DLD1 (cell line): Measurements from ENCODE around the gene EEFSEC.

ENCODE experiments used
- in situ Hi-C: cut with HindIII; loops from 2 replicates; pipeline ENCODE4 v1.10.0; 2017; ENCODE audit warnings: low sequenced_read_pairs

The EEFSEC gene

GRCh38 chr3:128238184-128238489, 84.9 kb downstream of the EEFSEC start:
- in situ Hi-C loops = no loop called here

GRCh38 chr3:128239304-128239703, 86.0 kb downstream of the EEFSEC start:
- in situ Hi-C loops = no loop called here

- in situ Hi-C loops = no loop called here
These were observed 87.0 kb downstream of the EEFSEC start for GRCh38 chr3:128240232-128240631.

GRCh38 chr3:128241741-128242140, 88.5 kb downstream of the EEFSEC start:
- in situ Hi-C loops = no loop called here

GRCh38 chr3:128242818-128243601, 89.7 kb downstream of the EEFSEC start:
- in situ Hi-C loops = no loop called here

GRCh38 chr3:128243602-128244504, 90.6 kb downstream of the EEFSEC start:
- in situ Hi-C loops = no loop called here

DNA sequence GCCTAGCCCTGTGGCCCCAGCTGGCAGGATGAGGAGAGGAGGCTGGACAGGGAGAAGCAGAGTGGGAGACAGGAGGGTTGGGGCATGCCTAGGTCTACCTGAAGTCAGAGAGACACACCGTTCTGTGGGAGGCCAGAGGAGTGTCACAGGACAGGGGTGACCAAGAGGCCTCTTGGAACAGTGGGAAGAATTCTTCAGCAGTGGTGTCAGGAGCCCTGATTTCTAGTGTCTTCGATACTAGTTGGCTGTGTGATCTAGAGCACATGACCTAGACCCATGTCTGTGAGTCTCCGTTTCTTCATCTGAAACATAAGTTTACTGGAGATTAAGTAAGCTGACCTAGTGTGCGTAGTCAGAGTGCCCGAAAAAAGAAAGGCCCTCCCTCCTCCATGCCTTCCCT, 92.2 kb downstream of the EEFSEC start:
- in situ Hi-C loops = no loop called here

GRCh38 chr3:128247666-128248409, 94.6 kb downstream of the EEFSEC start:
- in situ Hi-C loops = no loop called here

GRCh38 chr3:128252083-128252482, 98.8 kb downstream of the EEFSEC start:
- in situ Hi-C loops = no loop called here

GRCh38 chr3:128253150-128253549, 99.9 kb downstream of the EEFSEC start:
- in situ Hi-C loops = no loop called here

- in situ Hi-C loops = no loop called here
These were observed 100.8 kb downstream of the EEFSEC start for GRCh38 chr3:128254066-128254590.

- in situ Hi-C loops = no loop called here
These were observed 101.7 kb downstream of the EEFSEC start for GRCh38 chr3:128254967-128255366.

DNA sequence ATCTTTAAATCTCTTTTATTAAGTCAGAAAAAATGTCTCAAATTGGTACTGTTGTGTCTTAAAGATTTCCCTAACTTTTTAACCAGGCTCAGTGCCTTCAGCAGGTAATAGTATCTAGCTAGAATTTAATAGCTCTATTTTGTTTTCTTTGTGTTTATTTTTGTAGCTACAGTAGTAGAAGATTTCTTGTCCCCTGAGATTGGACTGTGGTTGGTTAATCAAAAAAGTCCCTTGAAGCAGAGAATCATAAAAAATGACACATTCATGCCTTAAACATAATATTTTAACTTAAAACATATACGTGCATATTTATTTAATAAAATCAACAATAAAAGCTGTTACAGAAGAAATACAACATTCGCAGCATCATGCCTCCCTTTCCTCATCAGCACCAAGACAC, 102.8 kb downstream of the EEFSEC start:
- in situ Hi-C loops = no loop called here

GRCh38 chr3:128257632-128258031, 104.4 kb downstream of the EEFSEC start:
- in situ Hi-C loops = no loop called here

GRCh38 chr3:128260275-128260674, 107.0 kb downstream of the EEFSEC start:
- in situ Hi-C loops = no loop called here

- in situ Hi-C loops = no loop called here
These were observed 109.2 kb downstream of the EEFSEC start for GRCh38 chr3:128262457-128262856.

GRCh38 chr3:128263118-128263517, 109.8 kb downstream of the EEFSEC start:
- in situ Hi-C loops = no loop called here

DNA sequence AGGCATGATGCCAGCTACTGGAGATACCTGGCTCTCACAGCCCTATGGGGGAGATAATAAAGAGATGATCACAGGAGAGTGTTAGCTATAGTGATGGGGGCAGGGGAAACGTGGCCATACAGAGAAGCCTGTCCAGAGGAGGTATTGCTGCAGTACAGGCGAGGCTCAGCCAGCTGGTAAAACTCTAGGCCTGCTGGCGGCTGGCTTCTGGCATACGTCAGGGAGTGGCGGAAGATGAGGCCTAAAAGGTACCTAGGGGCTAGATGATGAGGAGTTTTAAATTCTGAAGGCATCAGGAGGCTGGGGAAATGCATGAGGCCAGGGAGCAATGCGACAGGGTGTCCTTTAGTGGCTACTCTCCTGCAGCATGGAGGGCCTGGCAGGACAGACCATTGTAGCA, 110.7 kb downstream of the EEFSEC start:
- in situ Hi-C loops = no loop called here

- in situ Hi-C loops = no loop called here
These were observed 113.2 kb downstream of the EEFSEC start for GRCh38 chr3:128266453-128266852.

DNA sequence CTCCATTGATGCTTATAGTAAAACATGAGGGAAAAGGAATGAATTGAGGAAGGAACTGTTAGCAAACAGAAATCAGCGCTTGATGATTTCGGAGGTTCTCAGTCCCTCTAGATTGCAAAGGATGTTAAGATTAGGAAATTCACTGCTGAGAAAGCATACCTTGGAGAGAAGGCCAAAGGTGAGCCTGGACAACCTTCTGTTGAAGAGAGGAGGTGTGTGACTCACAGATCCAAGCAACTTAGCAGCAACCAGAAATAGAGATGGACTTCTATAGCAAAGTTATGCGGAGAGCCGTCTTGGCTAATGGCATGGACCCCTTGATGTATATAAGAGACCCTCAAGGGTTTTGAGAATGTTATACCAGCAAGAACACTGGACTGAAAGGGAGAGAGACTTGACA, 114.3 kb downstream of the EEFSEC start:
- in situ Hi-C loops = no loop called here
